Activated T-cell treated with anti-CD3 and anti-CD28 coated beads for 24 hours (primary cell): Measurements from ENCODE around the gene RCOR3.
"Not testable (repeated sequence)": the region's sequence is repeated elsewhere in the genome, so short reads cannot be mapped to it uniquely, and the experiment has no call there.

Source experiments
- DNase-seq: peaks from one replicate; pipeline ENCODE4 v3.0.0-alpha.2; 2020; ENCODE audit warnings: low read depth

RCOR3 gene

GRCh38 chr1:211258756-211259637 lies at the start of gene RCOR3:
TSS of gene RCOR3 (plus strand) at chr1:211259366. CDS start at chr1:211259561, 195 bp downstream.
- peak; percentile 89 for DNase-seq

- DNase-seq: no peak
These were observed 49.1 kb upstream of the RCOR3 start for GRCh38 chr1:211210052-211210451.

- DNase-seq: no peak
These were observed 48.2 kb upstream of the RCOR3 start for GRCh38 chr1:211210965-211211364.

- no peak for DNase-seq
These were observed 45.5 kb upstream of the RCOR3 start for GRCh38 chr1:211213702-211214101.

GRCh38 chr1:211215577-211215976 lies 43.6 kb upstream of the RCOR3 start:
- no peak for DNase-seq

GRCh38 chr1:211217392-211217791 lies 41.8 kb upstream of the RCOR3 start:
- DNase-seq: no peak

GRCh38 chr1:211222469-211223234 lies 36.5 kb upstream of the RCOR3 start:
- DNase-seq: not testable (repeated sequence)

GRCh38 chr1:211228573-211229364 lies 30.4 kb upstream of the RCOR3 start:
- DNase-seq: peak; percentile 16

GRCh38 chr1:211229365-211229759 lies 29.8 kb upstream of the RCOR3 start:
- peak; percentile 2 for DNase-seq

GRCh38 chr1:211231873-211232272 lies 27.3 kb upstream of the RCOR3 start:
- DNase-seq: no peak

GRCh38 chr1:211236633-211237320 lies 22.4 kb upstream of the RCOR3 start:
- DNase-seq: no peak

- DNase-seq: no peak
These were observed 21.6 kb upstream of the RCOR3 start for GRCh38 chr1:211237579-211237978.

- DNase-seq: not testable (repeated sequence)
These were observed 18.6 kb upstream of the RCOR3 start for GRCh38 chr1:211240567-211240966.

- no peak for DNase-seq
These were observed 18.1 kb upstream of the RCOR3 start for GRCh38 chr1:211241071-211241470.

GRCh38 chr1:211243639-211244038 lies 15.5 kb upstream of the RCOR3 start:
- DNase-seq: not testable (repeated sequence)

- DNase-seq: not testable (repeated sequence)
These were observed 12.6 kb upstream of the RCOR3 start for GRCh38 chr1:211246583-211246982.

- DNase-seq: no peak
These were observed 11.2 kb upstream of the RCOR3 start for GRCh38 chr1:211247921-211248320.

- not testable (repeated sequence) for DNase-seq
These were observed 9.6 kb upstream of the RCOR3 start for GRCh38 chr1:211249611-211250010.

- DNase-seq: no peak
These were observed 1.3 kb upstream of the RCOR3 start for GRCh38 chr1:211257826-211258225.

GRCh38 chr1:211258310-211258755 lies 833 bp upstream of the RCOR3 start:
- peak; percentile 46 for DNase-seq

- DNase-seq: no peak
These were observed 516 bp downstream of the RCOR3 start for GRCh38 chr1:211259638-211260126.
